MM.1S (cell line): ENCODE results near the gene AKAP6.

Experiments
- DNase-seq: peaks from one replicate; pipeline ENCODE4 v3.0.0-alpha.2; 2015
- H2AFZ ChIP-seq: fragments of 300-600 bp; sonication (generic); 2 replicates; pipeline ENCODE4 v1.6.0; 2016; ENCODE audit warnings: antibody characterized with exemption, low read length
- H3F3A ChIP-seq: fragments of 300-600 bp; sonication (generic); 2 replicates; pipeline ENCODE4 v1.6.1; 2016; ENCODE audit warnings: mild to moderate bottlenecking, antibody characterized with exemption, low read length, moderate library complexity, mixed read lengths; ENCODE audit not compliant: insufficient read depth
- H3K27ac ChIP-seq: fragments of 300-600 bp; sonication (generic); 2 replicates; pipeline ENCODE4 v1.5.1; 2016; ENCODE audit warnings: mild to moderate bottlenecking, low read length
- H3K27me3 ChIP-seq: fragments of 300-600 bp; sonication (generic); replicated peaks from 2 replicates; pipeline ENCODE4 v1.6.0; 2016; ENCODE audit warnings: low read length; ENCODE audit not compliant: insufficient read depth
- H3K36me3 ChIP-seq: fragments of 300-600 bp; sonication (generic); replicated peaks from 2 replicates; pipeline ENCODE4 v1.6.1; 2016; ENCODE audit warnings: mild to moderate bottlenecking, low read length, mixed read lengths; ENCODE audit not compliant: insufficient read depth
- H3K4me1 ChIP-seq: fragments of 300-600 bp; sonication (generic); 2 replicates; pipeline ENCODE4 v1.6.1; 2016; ENCODE audit warnings: low read length, mixed read lengths
- H3K4me2 ChIP-seq: fragments of 300-600 bp; sonication (generic); 2 replicates; pipeline ENCODE4 v1.6.0; 2016; ENCODE audit warnings: low read depth, low read length
- H3K4me3 ChIP-seq: fragments of 300-600 bp; sonication (generic); 2 replicates; pipeline ENCODE4 v1.5.1; 2016; ENCODE audit warnings: low read length, mixed read lengths
- H3K79me2 ChIP-seq: fragments of 300-600 bp; sonication (generic); 2 replicates; pipeline ENCODE4 v1.6.1; 2016; ENCODE audit warnings: mixed run types, low read length, mixed read lengths
- H3K9ac ChIP-seq: fragments of 300-600 bp; sonication (generic); 2 replicates; pipeline ENCODE4 v1.6.1; 2016; ENCODE audit warnings: low read length, mixed read lengths
- H3K9me2 ChIP-seq: fragments of 300-600 bp; sonication (generic); replicated peaks from 2 replicates; pipeline ENCODE4 v1.6.1; 2016; ENCODE audit warnings: mild to moderate bottlenecking, low read length, mixed read lengths; ENCODE audit not compliant: insufficient read depth
- H3K9me3 ChIP-seq: fragments of 300-600 bp; sonication (generic); replicated peaks from 2 replicates; pipeline ENCODE4 v1.6.1; 2016; ENCODE audit warnings: mild to moderate bottlenecking, low read length, mixed read lengths; ENCODE audit not compliant: insufficient read depth
- H4K20me1 ChIP-seq: fragments of 300-600 bp; sonication (generic); 2 replicates; pipeline ENCODE4 v1.6.1; 2016; ENCODE audit warnings: mild to moderate bottlenecking, low read length, moderate library complexity, mixed read lengths; ENCODE audit not compliant: insufficient read depth
- EZH2 ChIP-seq: fragments of 300-600 bp; sonication (generic); optimal IDR thresholded peaks from 2 replicates; pipeline ENCODE3; 2017; ENCODE audit warnings: low read depth, mild to moderate bottlenecking, antibody characterized with exemption, low read length, mixed read lengths
- EZH2phosphoT487 ChIP-seq: fragments of 300-600 bp; sonication (generic); IDR thresholded peaks from 2 replicates; pipeline ENCODE4 v1.6.1; 2018; ENCODE audit warnings: antibody characterized with exemption, low read length
- TF ChIP-seq, protein P1 (sequence below): fragments of 300-600 bp; sonication (generic); IDR thresholded peaks from 2 replicates; pipeline ENCODE4 v1.5.1; 2016; ENCODE audit warnings: antibody characterized with exemption, low read length, mixed read lengths

AKAP6 gene

DNA sequence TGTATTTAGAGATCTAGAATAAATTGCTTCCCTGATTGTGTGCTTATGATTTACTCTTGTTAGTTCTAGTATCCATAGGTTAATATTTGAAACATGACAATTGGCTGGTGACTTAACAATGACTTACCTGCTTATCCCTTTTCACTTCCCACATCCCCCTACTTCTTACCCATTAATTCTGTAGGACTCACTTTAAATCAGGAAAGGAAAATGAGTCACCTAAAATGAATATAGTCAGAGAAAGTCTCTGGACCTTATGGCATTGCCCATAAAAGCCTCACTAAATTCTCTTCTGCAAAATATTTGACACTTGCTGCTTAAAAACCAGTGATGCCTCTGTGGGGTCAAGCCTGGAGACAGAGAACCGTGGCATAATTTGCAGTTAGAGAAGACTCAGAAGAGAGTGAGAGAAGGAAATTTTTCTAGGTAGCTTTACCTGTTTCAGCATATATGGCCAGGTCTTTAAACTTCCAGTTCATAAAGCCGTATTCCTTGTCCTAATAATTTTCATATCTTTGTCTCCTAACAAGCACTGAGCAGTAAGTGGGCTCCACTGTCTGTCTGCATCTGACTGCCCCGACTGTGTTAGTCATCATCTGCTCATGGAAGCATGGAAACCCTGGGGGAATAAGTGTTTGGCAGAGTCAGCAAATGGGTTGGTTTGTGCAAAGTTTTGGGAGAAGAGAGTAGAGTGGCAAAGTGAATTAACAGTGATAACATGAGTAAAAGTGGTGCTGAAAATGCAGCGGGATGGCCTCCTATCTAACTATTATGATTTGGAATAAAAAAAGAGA is 294.4 kb downstream of the AKAP6 start:
- Histone ChIP-seq H3K27ac (no peak overlapping the region), H2AFZ (no peak overlapping the region), H3K9ac (no peak overlapping the region), H3K4me2 (no peak overlapping the region), H3K4me1 (no peaks in the 10 kb centered on the region), H3K9me2 (no peaks in the 10 kb centered on the region), H3K9me3 (no peaks in the 10 kb centered on the region), H3K79me2 (no peaks in the 10 kb centered on the region), H3K4me3 (no peak overlapping the region), H3F3A (no peaks in the 10 kb centered on the region), H4K20me1 (no peaks in the 10 kb centered on the region), H3K27me3 (no peaks in the 10 kb centered on the region), H3K36me3 (no peaks in the 10 kb centered on the region)
- DNase-seq: no peak
- TF ChIP-seq EZH2 (no peak), EZH2phosphoT487 (no peak)
- TF ChIP-seq, protein P1, sequence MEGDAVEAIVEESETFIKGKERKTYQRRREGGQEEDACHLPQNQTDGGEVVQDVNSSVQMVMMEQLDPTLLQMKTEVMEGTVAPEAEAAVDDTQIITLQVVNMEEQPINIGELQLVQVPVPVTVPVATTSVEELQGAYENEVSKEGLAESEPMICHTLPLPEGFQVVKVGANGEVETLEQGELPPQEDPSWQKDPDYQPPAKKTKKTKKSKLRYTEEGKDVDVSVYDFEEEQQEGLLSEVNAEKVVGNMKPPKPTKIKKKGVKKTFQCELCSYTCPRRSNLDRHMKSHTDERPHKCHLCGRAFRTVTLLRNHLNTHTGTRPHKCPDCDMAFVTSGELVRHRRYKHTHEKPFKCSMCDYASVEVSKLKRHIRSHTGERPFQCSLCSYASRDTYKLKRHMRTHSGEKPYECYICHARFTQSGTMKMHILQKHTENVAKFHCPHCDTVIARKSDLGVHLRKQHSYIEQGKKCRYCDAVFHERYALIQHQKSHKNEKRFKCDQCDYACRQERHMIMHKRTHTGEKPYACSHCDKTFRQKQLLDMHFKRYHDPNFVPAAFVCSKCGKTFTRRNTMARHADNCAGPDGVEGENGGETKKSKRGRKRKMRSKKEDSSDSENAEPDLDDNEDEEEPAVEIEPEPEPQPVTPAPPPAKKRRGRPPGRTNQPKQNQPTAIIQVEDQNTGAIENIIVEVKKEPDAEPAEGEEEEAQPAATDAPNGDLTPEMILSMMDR: no peak

DNA sequence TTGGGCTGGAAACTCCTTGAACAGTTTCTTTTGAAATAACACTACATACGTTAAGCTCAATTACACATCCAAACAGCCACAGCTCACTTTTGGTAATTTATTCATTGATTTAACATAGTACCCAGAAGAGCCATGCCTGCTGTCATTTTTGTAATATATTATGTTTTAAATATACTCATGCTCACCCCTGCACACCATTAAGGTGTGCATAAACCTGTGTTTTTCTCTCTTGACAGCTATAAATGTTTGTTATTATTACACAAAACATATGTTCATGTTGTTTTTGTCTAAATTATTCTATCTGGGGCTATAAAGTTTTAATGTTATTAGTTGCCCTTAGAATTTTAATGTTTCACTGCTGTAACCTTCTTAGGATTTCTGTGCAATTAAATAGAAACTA is 296.1 kb downstream of the AKAP6 start:
- no peaks in the 10 kb centered on the region for H3F3A ChIP-seq
- no peak overlapping the region for H3K9ac ChIP-seq
- DNase-seq: no peak
- H3K9me3 ChIP-seq: no peaks in the 10 kb centered on the region
- H3K27me3 ChIP-seq: no peaks in the 10 kb centered on the region
- no peaks in the 10 kb centered on the region for H3K36me3 ChIP-seq
- H3K4me3 ChIP-seq: no peak overlapping the region
- TF ChIP-seq EZH2phosphoT487 (no peak), EZH2 (no peak)
- TF ChIP-seq, protein P1: no peak
- H3K27ac ChIP-seq: no peak overlapping the region
- H3K4me2 ChIP-seq: no peak overlapping the region
- H4K20me1 ChIP-seq: no peaks in the 10 kb centered on the region
- H3K9me2 ChIP-seq: no peaks in the 10 kb centered on the region
- no peaks in the 10 kb centered on the region for H3K79me2 ChIP-seq
- no peaks in the 10 kb centered on the region for H3K4me1 ChIP-seq
- H2AFZ ChIP-seq: no peak overlapping the region

DNA sequence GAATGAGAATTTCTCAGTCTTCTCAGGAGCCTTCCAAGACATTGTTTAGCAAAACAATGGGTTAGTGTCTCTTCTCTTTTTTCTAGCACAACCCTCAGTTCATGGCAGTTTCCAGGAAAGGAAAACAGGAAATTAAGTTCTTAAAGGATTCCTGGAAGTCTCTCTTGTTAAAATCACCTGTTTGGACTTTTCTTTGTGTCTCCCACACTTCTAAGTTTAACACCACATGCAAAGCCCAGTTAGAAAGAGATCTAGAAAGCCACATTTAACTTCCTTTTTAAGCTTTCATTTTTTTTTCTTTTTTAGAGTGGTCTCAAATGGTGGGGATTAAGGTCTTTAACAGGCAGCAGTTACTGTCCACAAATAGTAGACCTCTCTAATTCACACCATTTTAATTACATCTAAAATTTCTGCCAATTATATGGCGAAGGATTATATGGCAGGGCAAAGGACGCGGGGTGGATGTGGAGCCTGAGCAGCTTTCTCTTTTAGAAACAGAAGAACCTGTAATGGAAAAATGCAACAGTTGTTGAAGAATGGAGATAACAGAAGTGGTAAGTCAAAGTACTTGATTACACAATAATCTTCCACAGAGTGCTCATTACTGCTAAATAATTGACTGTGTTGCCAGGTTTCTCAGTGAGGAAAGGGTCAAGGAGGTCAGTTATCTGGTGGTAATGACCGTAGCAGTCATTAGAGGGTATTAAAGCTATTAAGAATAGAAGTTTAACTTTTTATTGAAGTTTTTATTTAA is 298.6 kb downstream of the AKAP6 start:
- DNase-seq: no peak

More for the DNA sequence above, 298.6 kb downstream of the AKAP6 start:
- Histone ChIP-seq H3K9me3 (no peaks in the 10 kb centered on the region), H2AFZ (no peak overlapping the region), H3K4me3 (no peak overlapping the region), H3K27me3 (no peaks in the 10 kb centered on the region), H3K9me2 (no peaks in the 10 kb centered on the region), H3K9ac (no peak overlapping the region), H3K27ac (no peak overlapping the region), H4K20me1 (no peaks in the 10 kb centered on the region), H3K36me3 (no peaks in the 10 kb centered on the region), H3K4me2 (no peak overlapping the region), H3K4me1 (no peaks in the 10 kb centered on the region), H3K79me2 (no peaks in the 10 kb centered on the region), H3F3A (no peaks in the 10 kb centered on the region)
- no peak for TF ChIP-seq EZH2phosphoT487
- TF ChIP-seq EZH2: no peak
- TF ChIP-seq, protein P1: no peak
